Neural cell (in vitro differentiated cells): ENCODE measurements around the gene PRKX. TPM values are rescaled to one million over a fixed set of nuclear protein-coding genes. Genes with fewer than 3 reads are reported as not detected.
"Not testable (repeated sequence)": the region's sequence is repeated elsewhere in the genome, so short reads cannot be mapped to it uniquely, and the experiment has no call there.

ENCODE experiments used
- H2AFZ ChIP-seq: fragments of 200-600, 300-800 bp; sonication (generic), shearing (Covaris generic); 2 replicates; pipeline ENCODE4 v1.6.0; 2014; ENCODE audit warnings: low read depth, mild to moderate bottlenecking, antibody characterized with exemption, low read length, moderate library complexity
- H3F3A ChIP-seq: fragments of 200-600 bp; shearing (Covaris generic); 2 replicates; pipeline ENCODE4 v1.6.1; 2016; ENCODE audit warnings: mild to moderate bottlenecking, moderate library complexity, mixed read lengths, antibody characterized with exemption, low read length; ENCODE audit not compliant: insufficient read depth, poor library complexity, severe bottlenecking
- H3K27ac ChIP-seq: fragments of 200-600, 300-800 bp; sonication (generic), shearing (Covaris generic); 2 replicates; pipeline ENCODE4 v1.5.1; 2014; ENCODE audit warnings: mild to moderate bottlenecking, low read length, moderate library complexity
- H3K27me3 ChIP-seq: fragments of 300-800, 200-600 bp; sonication (generic), shearing (Covaris generic); 2 replicates; pipeline ENCODE4 v1.6.0; 2014; ENCODE audit warnings: mild to moderate bottlenecking, low read depth, low read length, moderate library complexity; ENCODE audit not compliant: insufficient read depth
- H3K36me3 ChIP-seq: fragments of 300-800, 200-600 bp; sonication (generic), shearing (Covaris generic); 2 replicates; pipeline ENCODE4 v1.5.1; 2014; ENCODE audit warnings: mild to moderate bottlenecking, antibody characterized with exemption, low read length, moderate library complexity; ENCODE audit not compliant: insufficient read depth
- H3K4me2 ChIP-seq: fragments of 300-800, 200-600 bp; sonication (generic), shearing (Covaris generic); 2 replicates; pipeline ENCODE4 v1.6.0; 2014; ENCODE audit warnings: mild to moderate bottlenecking, low read length
- H3K4me3 ChIP-seq: fragments of 300-800, 200-600 bp; sonication (generic), shearing (Covaris generic); 2 replicates; pipeline ENCODE4 v1.5.1; 2014; ENCODE audit warnings: mild to moderate bottlenecking, low read length, moderate library complexity
- H3K79me2 ChIP-seq: fragments of 200-600 bp; shearing (Covaris generic); replicated peaks from 2 replicates; pipeline ENCODE4 v1.6.0; 2014; ENCODE audit warnings: mild to moderate bottlenecking, low read length, moderate library complexity; ENCODE audit not compliant: insufficient read depth
- H3K9ac ChIP-seq: fragments of 300-800, 200-600 bp; sonication (generic), shearing (Covaris generic); 2 replicates; pipeline ENCODE4 v1.6.1; 2016; ENCODE audit warnings: mild to moderate bottlenecking, low read length, mixed read lengths
- H3K9me2 ChIP-seq: fragments of 200-600 bp; shearing (Covaris generic); 2 replicates; pipeline ENCODE4 v1.6.1; 2016; ENCODE audit warnings: mild to moderate bottlenecking, low read length, mixed read lengths; ENCODE audit not compliant: insufficient read depth
- H3K9me3 ChIP-seq: fragments of 200-600, 300-800 bp; sonication (generic), shearing (Covaris generic); 2 replicates; pipeline ENCODE4 v1.6.1; 2016; ENCODE audit warnings: mild to moderate bottlenecking, mixed run types, low read length, moderate library complexity, mixed read lengths
- H4K20me1 ChIP-seq: fragments of 200-600 bp; shearing (Covaris generic); 2 replicates; pipeline ENCODE4 v1.6.1; 2016; ENCODE audit warnings: mild to moderate bottlenecking, mixed run types; ENCODE audit not compliant: insufficient read depth
- EP300 ChIP-seq: fragments of 450-650 bp; conservative IDR thresholded peaks from 2 replicates; pipeline ENCODE4 v1.6.1; 2014; ENCODE audit warnings: antibody characterized with exemption, mild to moderate bottlenecking, moderate library complexity; ENCODE audit not compliant: poor library complexity, severe bottlenecking
- EZH2 ChIP-seq: fragments of 200-600, 300-800 bp; shearing (Covaris generic), sonication (generic); IDR thresholded peaks from 2 replicates; pipeline ENCODE4 v1.6.1; 2014; ENCODE audit warnings: antibody characterized with exemption, low read length, borderline replicate concordance, mild to moderate bottlenecking; ENCODE audit not compliant: insufficient read depth, poor library complexity, severe bottlenecking
- MXI1 ChIP-seq: fragments of 450-650 bp; conservative IDR thresholded peaks from 2 replicates; pipeline ENCODE4 v1.6.1; 2014; ENCODE audit warnings: antibody characterized with exemption, mild to moderate bottlenecking; ENCODE audit not compliant: poor library complexity, severe bottlenecking
- POLR2AphosphoS5 ChIP-seq: IDR thresholded peaks from 2 replicates; pipeline ENCODE4 v1.6.1; 2012
- RAD21 ChIP-seq: fragments of 450-650 bp; conservative IDR thresholded peaks from 2 replicates; pipeline ENCODE4 v1.6.1; 2014; ENCODE audit warnings: antibody characterized with exemption, mild to moderate bottlenecking, moderate library complexity
- SMC3 ChIP-seq: fragments of 450-650 bp; conservative IDR thresholded peaks from 2 replicates; pipeline ENCODE4 v1.6.1; 2014; ENCODE audit warnings: antibody characterized with exemption, mild to moderate bottlenecking, moderate library complexity; ENCODE audit not compliant: poor library complexity
- TAF1 ChIP-seq: IDR thresholded peaks from 2 replicates; pipeline ENCODE4 v1.6.1; 2012; ENCODE audit warnings: low read depth
- polyA plus RNA-seq: library from polyadenylated mRNA; depleted of rRNA; stranded (reverse); fragments of >200 nt; gene quantifications from 2 replicates; pipeline ENCODE4 v1.2.3, GENCODE V29; 2014
- TF ChIP-seq, protein P1 (sequence below): fragments of 450-650 bp; IDR thresholded peaks from 2 replicates; pipeline ENCODE4 v1.5.1; 2014; ENCODE audit warnings: antibody characterized with exemption, mild to moderate bottlenecking, moderate library complexity; ENCODE audit not compliant: poor library complexity, severe bottlenecking
- TF ChIP-seq, protein P2 (sequence below): IDR thresholded peaks from 2 replicates; pipeline ENCODE4 v1.6.1; 2012; ENCODE audit warnings: borderline replicate concordance

Gene PRKX
- polyA plus RNA-seq, 1 donor from 2014 or later: 27.4 TPM

DNA sequence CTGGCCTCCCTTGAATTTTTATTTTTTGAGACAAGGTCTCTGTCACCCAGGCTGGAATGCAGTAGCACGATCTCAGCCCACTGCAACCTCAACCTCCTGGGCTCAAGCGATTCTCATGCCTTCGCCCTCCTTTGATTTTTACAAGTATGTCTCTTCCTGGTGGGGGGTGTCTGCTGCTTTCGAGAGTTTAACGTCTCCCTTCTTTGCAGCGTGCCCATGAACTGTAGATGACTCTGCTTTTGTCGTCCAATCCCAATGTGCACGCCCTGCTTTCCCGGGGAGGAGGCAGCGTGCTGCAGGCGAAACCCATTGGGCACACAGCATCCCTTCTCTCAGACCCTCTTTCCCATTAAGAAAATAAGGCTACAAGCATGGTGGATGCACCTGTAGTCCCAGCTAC, 7.0 kb downstream of the PRKX start:
- H3K9me3 ChIP-seq: no peaks in the 10 kb centered on the region
- peaks cover under 1% of the 10 kb centered on the region for H3K79me2 ChIP-seq
- no peaks in the 10 kb centered on the region for H4K20me1 ChIP-seq
- H3K36me3 ChIP-seq: no peaks in the 10 kb centered on the region
- H3K9ac ChIP-seq: no peak overlapping the region
- no peak overlapping the region for H2AFZ ChIP-seq
- no peaks in the 10 kb centered on the region for H3F3A ChIP-seq
- H3K9me2 ChIP-seq: no peaks in the 10 kb centered on the region
- H3K27ac ChIP-seq: no peak overlapping the region
- H3K4me3 ChIP-seq: no peak overlapping the region
- no peak overlapping the region for H3K4me2 ChIP-seq
- no peaks in the 10 kb centered on the region for H3K27me3 ChIP-seq
- TF ChIP-seq SMC3 (no peak), TAF1 (no peak), POLR2AphosphoS5 (no peak), RAD21 (no peak), EZH2 (no peak), MXI1 (no peak), EP300 (no peak)
- TF ChIP-seq, protein P1, sequence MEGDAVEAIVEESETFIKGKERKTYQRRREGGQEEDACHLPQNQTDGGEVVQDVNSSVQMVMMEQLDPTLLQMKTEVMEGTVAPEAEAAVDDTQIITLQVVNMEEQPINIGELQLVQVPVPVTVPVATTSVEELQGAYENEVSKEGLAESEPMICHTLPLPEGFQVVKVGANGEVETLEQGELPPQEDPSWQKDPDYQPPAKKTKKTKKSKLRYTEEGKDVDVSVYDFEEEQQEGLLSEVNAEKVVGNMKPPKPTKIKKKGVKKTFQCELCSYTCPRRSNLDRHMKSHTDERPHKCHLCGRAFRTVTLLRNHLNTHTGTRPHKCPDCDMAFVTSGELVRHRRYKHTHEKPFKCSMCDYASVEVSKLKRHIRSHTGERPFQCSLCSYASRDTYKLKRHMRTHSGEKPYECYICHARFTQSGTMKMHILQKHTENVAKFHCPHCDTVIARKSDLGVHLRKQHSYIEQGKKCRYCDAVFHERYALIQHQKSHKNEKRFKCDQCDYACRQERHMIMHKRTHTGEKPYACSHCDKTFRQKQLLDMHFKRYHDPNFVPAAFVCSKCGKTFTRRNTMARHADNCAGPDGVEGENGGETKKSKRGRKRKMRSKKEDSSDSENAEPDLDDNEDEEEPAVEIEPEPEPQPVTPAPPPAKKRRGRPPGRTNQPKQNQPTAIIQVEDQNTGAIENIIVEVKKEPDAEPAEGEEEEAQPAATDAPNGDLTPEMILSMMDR: no peak
- TF ChIP-seq, protein P2, sequence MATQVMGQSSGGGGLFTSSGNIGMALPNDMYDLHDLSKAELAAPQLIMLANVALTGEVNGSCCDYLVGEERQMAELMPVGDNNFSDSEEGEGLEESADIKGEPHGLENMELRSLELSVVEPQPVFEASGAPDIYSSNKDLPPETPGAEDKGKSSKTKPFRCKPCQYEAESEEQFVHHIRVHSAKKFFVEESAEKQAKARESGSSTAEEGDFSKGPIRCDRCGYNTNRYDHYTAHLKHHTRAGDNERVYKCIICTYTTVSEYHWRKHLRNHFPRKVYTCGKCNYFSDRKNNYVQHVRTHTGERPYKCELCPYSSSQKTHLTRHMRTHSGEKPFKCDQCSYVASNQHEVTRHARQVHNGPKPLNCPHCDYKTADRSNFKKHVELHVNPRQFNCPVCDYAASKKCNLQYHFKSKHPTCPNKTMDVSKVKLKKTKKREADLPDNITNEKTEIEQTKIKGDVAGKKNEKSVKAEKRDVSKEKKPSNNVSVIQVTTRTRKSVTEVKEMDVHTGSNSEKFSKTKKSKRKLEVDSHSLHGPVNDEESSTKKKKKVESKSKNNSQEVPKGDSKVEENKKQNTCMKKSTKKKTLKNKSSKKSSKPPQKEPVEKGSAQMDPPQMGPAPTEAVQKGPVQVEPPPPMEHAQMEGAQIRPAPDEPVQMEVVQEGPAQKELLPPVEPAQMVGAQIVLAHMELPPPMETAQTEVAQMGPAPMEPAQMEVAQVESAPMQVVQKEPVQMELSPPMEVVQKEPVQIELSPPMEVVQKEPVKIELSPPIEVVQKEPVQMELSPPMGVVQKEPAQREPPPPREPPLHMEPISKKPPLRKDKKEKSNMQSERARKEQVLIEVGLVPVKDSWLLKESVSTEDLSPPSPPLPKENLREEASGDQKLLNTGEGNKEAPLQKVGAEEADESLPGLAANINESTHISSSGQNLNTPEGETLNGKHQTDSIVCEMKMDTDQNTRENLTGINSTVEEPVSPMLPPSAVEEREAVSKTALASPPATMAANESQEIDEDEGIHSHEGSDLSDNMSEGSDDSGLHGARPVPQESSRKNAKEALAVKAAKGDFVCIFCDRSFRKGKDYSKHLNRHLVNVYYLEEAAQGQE: no peak

DNA sequence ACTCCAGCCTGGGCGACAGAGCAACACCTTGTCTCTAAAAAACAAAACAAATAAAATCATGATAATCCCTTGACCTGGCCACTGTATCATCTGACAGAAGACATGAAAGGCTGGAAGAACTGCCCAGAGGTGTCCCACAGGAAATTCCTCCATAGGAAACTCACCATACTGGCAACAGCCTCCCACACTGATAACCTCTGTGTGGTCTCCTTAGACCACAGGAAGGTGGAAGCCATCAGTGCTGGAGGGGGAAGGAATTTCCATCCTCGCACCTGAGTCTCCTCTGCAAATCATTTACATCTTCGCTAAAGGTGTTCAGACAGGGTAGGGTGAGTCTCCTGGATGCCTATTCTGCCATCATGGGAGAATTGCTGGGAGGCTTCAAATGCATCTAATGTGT, 10.2 kb downstream of the PRKX start:
- not testable (repeated sequence) for H3F3A ChIP-seq, H3K36me3 ChIP-seq, H3K9me2 ChIP-seq, H3K4me2 ChIP-seq, H3K27ac ChIP-seq, H3K27me3 ChIP-seq, H3K9ac ChIP-seq, H4K20me1 ChIP-seq, H3K4me3 ChIP-seq, H3K79me2 ChIP-seq, H3K9me3 ChIP-seq, H2AFZ ChIP-seq

DNA sequence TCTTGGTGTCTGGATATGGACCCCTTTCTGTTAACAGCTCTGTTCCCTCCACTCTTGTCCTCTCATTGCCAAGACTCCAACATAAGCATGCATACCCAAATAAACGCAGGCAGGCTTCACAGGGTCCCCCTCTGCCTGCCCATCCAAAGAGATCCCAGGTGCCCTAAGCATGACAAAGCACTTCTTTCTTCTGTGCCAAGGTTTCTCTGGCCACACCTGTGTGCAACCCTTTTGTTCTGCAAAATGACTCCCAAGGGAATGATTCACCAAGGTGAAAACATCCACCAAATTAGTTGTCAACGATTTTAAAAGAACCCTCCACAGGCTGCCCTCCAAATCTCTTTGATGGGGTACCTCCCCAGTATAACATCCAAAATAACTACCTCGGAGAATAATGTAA, 11.4 kb downstream of the PRKX start:
- H3K36me3 ChIP-seq, H3K27ac ChIP-seq, H3K27me3 ChIP-seq, H4K20me1 ChIP-seq, H3K4me3 ChIP-seq, H3K4me2 ChIP-seq, H3K9me2 ChIP-seq, H3F3A ChIP-seq, H2AFZ ChIP-seq, H3K9me3 ChIP-seq, H3K79me2 ChIP-seq, H3K9ac ChIP-seq: not testable (repeated sequence)

DNA sequence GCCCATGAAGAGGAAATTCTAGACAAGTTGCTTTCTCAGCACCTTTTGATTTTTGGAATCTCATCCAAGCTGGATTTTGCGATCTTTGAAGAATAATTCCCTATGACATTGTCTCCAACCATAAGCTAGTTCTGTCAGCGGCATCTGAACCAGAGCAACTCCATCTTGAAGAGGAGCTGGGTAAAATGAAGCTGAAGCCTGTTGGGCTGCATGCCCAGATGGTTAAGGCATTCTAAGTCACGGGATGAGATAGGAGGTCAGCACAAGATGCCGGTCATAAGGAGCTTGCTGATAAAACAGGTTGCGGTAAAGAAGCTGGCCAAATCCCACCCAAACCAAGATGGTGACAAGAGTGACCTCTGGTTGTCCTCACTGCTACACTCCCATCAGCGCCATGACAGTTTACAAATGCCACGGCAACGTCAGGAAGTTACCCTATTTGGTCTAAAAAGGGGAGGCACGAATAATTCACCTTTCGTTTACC, 12.0 kb downstream of the PRKX start:
- not testable (repeated sequence) for H3K79me2 ChIP-seq, H3K4me2 ChIP-seq, H3K27me3 ChIP-seq, H3K27ac ChIP-seq, H3F3A ChIP-seq, H3K4me3 ChIP-seq, H3K9me2 ChIP-seq, H3K9me3 ChIP-seq, H2AFZ ChIP-seq, H4K20me1 ChIP-seq, H3K36me3 ChIP-seq, H3K9ac ChIP-seq
